ENCODE measurements around the gene ZNF548.

Gene ZNF548

GRCh38 chr19:57389730-57390598 lies at the start of gene ZNF548:
ZNF548 (plus strand) TSS chr19:57389854; CDS start chr19:57390100, 246 bp downstream.
- peak; percentile 37 for TF ChIP-seq CTCF (conservative IDR thresholded peaks at IDR 0.05; ENCODE audit: low read depth, low read length)
- peak within 1 kb of the TSS; percentile 95 for H3K4me3 ChIP-seq (ENCODE audit: low read depth, low read length)
- DNase-seq (ENCODE audit: low read depth): peak; percentile 99

- H3K4me3 ChIP-seq (ENCODE audit: low read depth, low read length): no peak overlapping the region
- TF ChIP-seq CTCF (conservative IDR thresholded peaks at IDR 0.05; ENCODE audit: low read depth, low read length): no peak
- DNase-seq (ENCODE audit: low read depth): no peak
Measured at GRCh38 chr19:57342582-57342981, 47.1 kb upstream of the ZNF548 start.

GRCh38 chr19:57348136-57348535 lies 41.5 kb upstream of the ZNF548 start:
- H3K4me3 ChIP-seq (ENCODE audit: low read depth, low read length): no peak overlapping the region
- TF ChIP-seq CTCF (conservative IDR thresholded peaks at IDR 0.05; ENCODE audit: low read depth, low read length): no peak
- peak; percentile 51 for DNase-seq (ENCODE audit: low read depth)

GRCh38 chr19:57350877-57351805 lies 38.5 kb upstream of the ZNF548 start, which contains the start of gene ZNF304:
ZNF304 (plus strand) TSS chr19:57351271; CDS start chr19:57351665, 394 bp downstream.
- TF ChIP-seq CTCF (conservative IDR thresholded peaks at IDR 0.05; ENCODE audit: low read depth, low read length): no peak
- peak; percentile 96 for DNase-seq (ENCODE audit: low read depth)
- peak within 1 kb of the TSS; percentile 76 for H3K4me3 ChIP-seq (ENCODE audit: low read depth, low read length)

- H3K4me3 ChIP-seq (ENCODE audit: low read depth, low read length): peak overlapping the region; percentile 76
- DNase-seq (ENCODE audit: low read depth): peak; percentile 16
- peak; percentile 25 for TF ChIP-seq CTCF (conservative IDR thresholded peaks at IDR 0.05; ENCODE audit: low read depth, low read length)
Measured at GRCh38 chr19:57351867-57352266, 37.8 kb upstream of the ZNF548 start.

- DNase-seq (ENCODE audit: low read depth): no peak
- H3K4me3 ChIP-seq (ENCODE audit: low read depth, low read length): no peak overlapping the region
- TF ChIP-seq CTCF (conservative IDR thresholded peaks at IDR 0.05; ENCODE audit: low read depth, low read length): no peak
Measured at GRCh38 chr19:57355916-57356315, 33.7 kb upstream of the ZNF548 start.

Data from choroid plexus epithelial cell (primary cell).